PFSK-1 (cell line): ENCODE results near the gene RACK1.

Source experiments
- FOXP2 ChIP-seq: optimal IDR thresholded peaks from 2 replicates; pipeline ENCODE3; 2011; ENCODE audit warnings: borderline replicate concordance, control low read depth, inconsistent platforms; ENCODE audit not compliant: insufficient read depth; ENCODE audit errors: extremely low read length, extremely low read depth
- POLR2AphosphoS5 ChIP-seq: IDR thresholded peaks from 2 replicates; pipeline ENCODE4 v1.6.1; 2012; ENCODE audit warnings: low read depth, mild to moderate bottlenecking, control low read depth, low read length, moderate library complexity
- REST ChIP-seq, 2 experiments: IDR thresholded peaks; 2 replicates each; pipeline versions ENCODE4 v1.6.1 to v1.8.0; 2011 to 2012; ENCODE audit warnings: low read depth in 2 of 2, low read length in 2 of 2, control low read depth in 1 of 2, inconsistent platforms in 1 of 2, mild to moderate bottlenecking in 1 of 2, moderate library complexity in 1 of 2; ENCODE audit not compliant: insufficient read depth in 1 of 2
- SIN3A ChIP-seq: IDR thresholded peaks from 2 replicates; pipeline ENCODE4 v1.6.1; 2012; ENCODE audit warnings: mild to moderate bottlenecking, low read length, moderate library complexity, borderline replicate concordance; ENCODE audit not compliant: insufficient read depth
- TAF1 ChIP-seq: IDR thresholded peaks from 2 replicates; pipeline ENCODE4 v1.6.1; 2012; ENCODE audit warnings: low read length, control low read depth, borderline replicate concordance; ENCODE audit not compliant: insufficient read depth

Gene RACK1

GRCh38 chr5:181217803-181218062, 26.0 kb downstream of the RACK1 start:
- TF ChIP-seq TAF1, result no peak
- TF ChIP-seq SIN3A, result no peak
- no peak for TF ChIP-seq POLR2AphosphoS5
- no peak for TF ChIP-seq FOXP2
- no peak for TF ChIP-seq REST (IDR thresholded peaks at IDR 0.05; ENCODE audit: insufficient read depth in 1 of 2, low read depth in 2 of 2, low read length in 2 of 2)

DNA sequence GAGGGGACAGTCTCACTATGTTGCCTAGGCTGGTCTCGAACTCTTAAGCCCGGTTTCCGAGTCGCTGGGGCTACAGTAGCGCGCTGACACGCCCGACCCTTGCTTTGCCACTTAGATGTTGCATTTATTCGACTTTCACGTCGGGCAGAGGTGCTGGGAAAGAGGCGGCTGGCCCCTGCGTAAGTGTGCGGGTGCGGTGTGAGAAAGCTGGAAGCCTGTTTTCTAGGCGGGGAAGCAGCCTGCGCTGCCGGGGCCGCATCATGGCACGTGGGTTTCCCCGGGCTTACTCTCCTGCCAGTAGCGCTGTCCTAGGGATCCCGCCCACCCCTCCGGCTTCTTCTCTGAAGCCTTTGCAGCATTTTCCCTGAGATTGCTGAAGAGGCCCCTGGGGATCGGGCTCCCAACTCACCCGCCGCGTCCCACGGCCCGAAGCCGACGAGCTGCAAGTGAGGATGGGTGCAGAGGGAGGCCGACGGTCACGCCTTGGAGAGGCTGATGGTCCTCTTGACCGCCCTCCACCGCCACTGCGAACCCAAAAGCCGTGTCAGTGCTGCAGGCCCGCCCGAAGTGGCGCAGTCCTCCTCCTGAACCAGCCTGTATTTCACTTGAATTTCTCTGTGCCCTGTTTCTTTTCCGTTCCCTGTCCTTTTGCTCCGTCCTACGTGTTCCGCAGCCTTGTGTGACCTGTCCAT, 26.4 kb downstream of the RACK1 start:
- no peak for TF ChIP-seq REST (IDR thresholded peaks at IDR 0.05; ENCODE audit: insufficient read depth in 1 of 2, low read depth in 2 of 2, low read length in 2 of 2)
- no peak for TF ChIP-seq SIN3A
- no peak for TF ChIP-seq POLR2AphosphoS5
- no peak for TF ChIP-seq TAF1
- no peak for TF ChIP-seq FOXP2

DNA sequence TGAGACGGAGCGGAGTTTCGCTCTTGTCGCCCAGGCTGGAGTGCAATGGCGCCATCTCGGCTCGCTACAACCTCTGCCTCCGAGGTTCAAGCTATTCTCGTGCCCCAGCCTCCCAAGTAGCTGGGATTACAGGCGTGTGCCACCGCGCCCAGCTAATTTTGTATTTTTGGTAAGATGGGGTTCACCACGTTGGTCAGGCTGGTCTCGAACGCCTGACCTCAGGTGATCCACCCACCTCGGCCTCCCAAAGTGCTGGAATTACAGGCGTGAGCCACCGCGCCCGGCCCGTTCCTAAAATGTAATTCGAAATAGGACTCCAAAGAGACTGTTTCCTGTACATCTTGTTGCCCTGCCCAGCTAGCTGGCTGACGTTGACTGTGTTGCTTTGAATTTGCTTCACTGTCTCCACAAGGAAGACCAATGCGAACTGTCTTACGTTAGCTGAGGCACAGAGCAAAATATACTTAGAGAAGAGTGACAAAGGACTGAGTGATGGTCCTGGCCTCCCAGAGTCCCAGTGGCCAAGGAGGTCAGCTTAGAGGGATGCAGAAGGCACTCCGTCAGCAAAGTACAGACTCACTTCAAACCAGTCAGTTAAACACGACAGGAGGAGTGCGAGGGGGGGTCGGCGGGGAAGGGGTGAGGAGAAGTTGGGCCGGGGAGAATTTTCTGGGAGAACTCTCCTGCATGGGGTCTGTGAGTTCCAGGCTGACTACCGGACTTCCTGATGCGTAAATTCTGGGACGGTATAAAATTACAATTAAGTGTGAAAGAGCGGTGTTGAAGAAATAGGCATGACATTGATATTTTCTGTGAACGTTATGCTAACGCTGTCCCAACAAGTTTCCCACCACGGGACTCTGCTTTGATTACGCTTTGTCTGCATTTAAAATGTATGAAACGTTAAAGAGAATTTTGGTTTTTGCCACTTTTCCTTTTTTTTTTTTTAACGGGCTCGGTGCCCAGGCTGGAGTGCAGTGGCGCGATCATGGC, 27.4 kb downstream of the RACK1 start:
- no peak for TF ChIP-seq REST (IDR thresholded peaks at IDR 0.05; ENCODE audit: insufficient read depth in 1 of 2, low read depth in 2 of 2, low read length in 2 of 2)
- TF ChIP-seq POLR2AphosphoS5, result no peak
- no peak for TF ChIP-seq FOXP2
- no peak for TF ChIP-seq TAF1
- no peak for TF ChIP-seq SIN3A

GRCh38 chr5:181212934-181213333, 30.8 kb downstream of the RACK1 start:
- TF ChIP-seq TAF1, result no peak
- no peak for TF ChIP-seq REST (IDR thresholded peaks at IDR 0.05; ENCODE audit: insufficient read depth in 1 of 2, low read depth in 2 of 2, low read length in 2 of 2)
- TF ChIP-seq FOXP2, result no peak
- TF ChIP-seq POLR2AphosphoS5, result no peak
- TF ChIP-seq SIN3A, result no peak
